Tibial nerve (tissue), 4 donors: ENCODE results near the gene CHL1. TPM values are rescaled to one million over a fixed set of nuclear protein-coding genes. Genes with fewer than 3 reads are reported as not detected.

Experiments used
- DNase-seq, 2 donors: peaks; one replicate each; pipeline ENCODE4 v3.0.0-alpha.2; 2019; ENCODE audit warnings: low spot score in 2 of 2
- H3K27ac ChIP-seq, 4 donors: fragments of 200-600 bp; sonication (generic) in 3 of 4; one replicate each; pipeline ENCODE4 v1.5.1; 2017 to 2019; ENCODE audit warnings: mild to moderate bottlenecking in 1 of 4
- H3K27me3 ChIP-seq, 2 donors: fragments of 200-600 bp; sonication (generic) in 1 of 2; one replicate each; pipeline versions ENCODE4 v1.5.1 to v1.6.0; 2017 to 2019
- H3K36me3 ChIP-seq, 3 donors: fragments of 200-600 bp; sonication (generic); one replicate each; pipeline ENCODE4 v1.5.1; 2018 to 2019
- H3K4me1 ChIP-seq, 4 donors: fragments of 200-600 bp; sonication (generic) in 3 of 4; one replicate each; pipeline ENCODE4 v1.5.1; 2017 to 2019
- H3K4me3 ChIP-seq, 4 donors: fragments of 200-600 bp; sonication (generic) in 3 of 4; one replicate each; pipeline ENCODE4 v1.5.1; 2017 to 2019; ENCODE audit warnings: mild to moderate bottlenecking in 1 of 4, moderate library complexity in 1 of 4
- H3K9me3 ChIP-seq, 4 donors: fragments of 200-600 bp; sonication (generic) in 3 of 4; one replicate each; pipeline ENCODE4 v1.5.1; 2017 to 2019
- CTCF ChIP-seq, 5 experiments: fragments of 200-600 bp in 3 of 5; fragments of 450-650 bp in 2 of 5; sonication (generic) in 3 of 5; IDR thresholded peaks; one replicate each; pipeline ENCODE4 v1.5.1; 2016 to 2019; ENCODE audit warnings: antibody characterized with exemption in 5 of 5, mild to moderate bottlenecking in 3 of 5, moderate library complexity in 2 of 5
- EP300 ChIP-seq, 2 donors: sonication (generic); formaldehyde crosslinking; IDR thresholded peaks; one replicate each; pipeline ENCODE4 v1.6.1; 2017; ENCODE audit warnings: antibody characterized with exemption in 2 of 2, mild to moderate bottlenecking in 1 of 2
- POLR2A ChIP-seq, 2 donors: fragments of 450-650 bp; IDR thresholded peaks; one replicate each; pipeline ENCODE4 v1.6.1; 2017; ENCODE audit warnings: antibody characterized with exemption in 2 of 2, mild to moderate bottlenecking in 2 of 2, moderate library complexity in 2 of 2
- WGBS, 2 donors: methylation state at CpG; one replicate each; pipeline ENCODE4 v1.1.5; 2018; 5-methylcytosine and 5-hydroxymethylcytosine counted together
- total RNA-seq, 4 donors: library from RNA; depleted of rRNA; stranded (reverse); fragments of >200 nt; gene quantifications; one replicate each; pipeline ENCODE4 v1.1.0, GENCODE V29; 2016

Gene CHL1
- total RNA-seq, 4 donors from 2014 or later, result 156 to 290 (median 235) TPM

- H3K36me3 ChIP-seq, result no peaks in the 10 kb centered on the region
- H3K4me3 ChIP-seq, result no peak overlapping the region
- H3K4me1 ChIP-seq, result no peaks in the 10 kb centered on the region
- TF ChIP-seq EP300 (IDR thresholded peaks at IDR 0.05) (no peak), POLR2A (IDR thresholded peaks at IDR 0.05) (no peak), CTCF (IDR thresholded peaks at IDR 0.05) (no peak)
- WGBS, 2 donors, result 73 to 74% methylated on average over 5 of the region's 5 CpGs
- H3K9me3 ChIP-seq, result peaks cover 0 to 10% (median 0%) of the 10 kb centered on the region in 4 donors
- no peak overlapping the region for H3K27ac ChIP-seq
- H3K27me3 ChIP-seq, result no peaks in the 10 kb centered on the region
- DNase-seq, result no peak
Observed at GRCh38 chr3:440826-441225, 244.3 kb downstream of the CHL1 start.

- no peaks in the 10 kb centered on the region for H3K36me3 ChIP-seq
- H3K27ac ChIP-seq, result no peak overlapping the region
- no peak for TF ChIP-seq CTCF (IDR thresholded peaks at IDR 0.05)
- TF ChIP-seq POLR2A (IDR thresholded peaks at IDR 0.05), result no peak
- no peak for TF ChIP-seq EP300 (IDR thresholded peaks at IDR 0.05)
- no peaks in the 10 kb centered on the region for H3K4me1 ChIP-seq
- peaks cover 0 to 10% (median 0%) of the 10 kb centered on the region in 4 donors for H3K9me3 ChIP-seq
- WGBS, 2 donors, result 91 to 100% methylated on average over 2 of the region's 2 CpGs
- H3K4me3 ChIP-seq, result no peak overlapping the region
- no peaks in the 10 kb centered on the region for H3K27me3 ChIP-seq
- DNase-seq, result no peak
Observed at GRCh38 chr3:445960-446359, 249.4 kb downstream of the CHL1 start.

- Histone ChIP-seq H3K4me1 (no peaks in the 10 kb centered on the region), H3K27ac (no peak overlapping the region), H3K4me3 (no peak overlapping the region), H3K36me3 (no peaks in the 10 kb centered on the region), H3K9me3 (peaks cover 0 to 10% (median 0%) of the 10 kb centered on the region in 4 donors), H3K27me3 (no peaks in the 10 kb centered on the region)
- TF ChIP-seq EP300 (IDR thresholded peaks at IDR 0.05) (no peak), POLR2A (IDR thresholded peaks at IDR 0.05) (no peak), CTCF (IDR thresholded peaks at IDR 0.05) (no peak)
- WGBS, 2 donors, result 92% methylated on average over 5 of the region's 5 CpGs
- DNase-seq, result no peak
Observed at GRCh38 chr3:447671-448070, 251.1 kb downstream of the CHL1 start.

- H3K27ac ChIP-seq, result no peak overlapping the region
- H3K27me3 ChIP-seq, result no peaks in the 10 kb centered on the region
- 86 to 93% methylated on average over 4 of the region's 4 CpGs for WGBS, 2 donors
- peaks cover 0 to 7% (median 0%) of the 10 kb centered on the region in 4 donors for H3K9me3 ChIP-seq
- H3K36me3 ChIP-seq, result no peaks in the 10 kb centered on the region
- no peak for DNase-seq
- TF ChIP-seq EP300 (IDR thresholded peaks at IDR 0.05) (no peak), CTCF (IDR thresholded peaks at IDR 0.05) (no peak), POLR2A (IDR thresholded peaks at IDR 0.05) (no peak)
- no peak overlapping the region for H3K4me3 ChIP-seq
- H3K4me1 ChIP-seq, result no peaks in the 10 kb centered on the region
Observed at GRCh38 chr3:449711-450110, 253.1 kb downstream of the CHL1 start.

GRCh38 chr3:452221-452620 lies 255.7 kb downstream of the CHL1 start:
- no peak for DNase-seq
- no peak overlapping the region for H3K4me3 ChIP-seq
- H3K36me3 ChIP-seq, result no peaks in the 10 kb centered on the region
- H3K27ac ChIP-seq, result no peak overlapping the region
- H3K9me3 ChIP-seq, result no peaks in the 10 kb centered on the region
- no peak for TF ChIP-seq CTCF (IDR thresholded peaks at IDR 0.05)
- no peak for TF ChIP-seq POLR2A (IDR thresholded peaks at IDR 0.05)
- no peak for TF ChIP-seq EP300 (IDR thresholded peaks at IDR 0.05)
- no peaks in the 10 kb centered on the region for H3K4me1 ChIP-seq
- WGBS, 2 donors, result 87 to 89% methylated on average over 2 of the region's 2 CpGs
- H3K27me3 ChIP-seq, result no peaks in the 10 kb centered on the region
